ENCODE data around the gene POLR2L.

Gene POLR2L

DNA sequence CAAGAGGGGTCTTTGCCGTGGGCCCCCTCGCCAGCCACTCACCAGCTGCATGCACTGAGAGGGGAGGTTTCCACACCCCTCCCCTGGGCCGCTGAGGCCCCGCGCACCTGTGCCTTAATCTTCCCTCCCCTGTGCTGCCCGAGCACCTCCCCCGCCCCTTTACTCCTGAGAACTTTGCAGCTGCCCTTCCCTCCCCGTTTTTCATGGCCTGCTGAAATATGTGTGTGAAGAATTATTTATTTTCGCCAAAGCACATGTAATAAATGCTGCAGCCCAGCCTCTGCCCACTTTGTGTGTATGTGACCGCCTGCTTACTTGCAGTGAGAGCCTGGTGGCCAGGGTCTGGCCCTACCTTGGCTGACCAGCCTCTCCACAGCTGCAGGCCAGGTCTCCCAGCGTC lies 17.4 kb downstream of the POLR2L start:
- no peak for DNase-seq

DNA sequence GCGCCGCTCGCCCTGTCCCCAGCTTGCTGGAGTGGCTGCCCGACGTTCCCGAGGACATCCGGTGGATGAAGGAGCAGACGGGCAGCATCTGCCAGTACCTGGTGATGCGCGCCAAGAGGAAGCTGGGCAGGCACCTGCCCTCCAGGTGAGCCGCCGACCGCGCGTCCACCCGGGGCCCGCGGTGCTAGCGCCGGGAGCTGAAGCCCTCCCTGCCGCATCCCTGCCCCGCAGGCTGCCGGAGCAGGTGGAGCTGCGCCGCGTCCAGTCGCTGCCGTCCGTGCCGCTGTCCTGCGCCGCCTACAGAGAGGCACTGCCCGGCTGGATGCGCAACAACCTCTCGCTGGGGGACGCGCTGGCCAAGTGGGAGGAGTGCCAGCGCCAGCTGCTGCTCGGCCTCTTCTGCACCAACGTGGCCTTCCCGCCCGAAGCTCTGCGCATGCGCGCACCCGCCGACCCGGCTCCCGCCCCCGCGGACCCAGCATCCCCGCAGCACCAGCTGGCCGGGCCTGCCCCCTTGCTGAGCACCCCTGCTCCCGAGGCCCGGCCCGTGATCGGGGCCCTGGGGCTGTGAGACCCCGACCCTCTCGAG lies 17.9 kb downstream of the POLR2L start:
- DNase-seq, result no peak

DNA sequence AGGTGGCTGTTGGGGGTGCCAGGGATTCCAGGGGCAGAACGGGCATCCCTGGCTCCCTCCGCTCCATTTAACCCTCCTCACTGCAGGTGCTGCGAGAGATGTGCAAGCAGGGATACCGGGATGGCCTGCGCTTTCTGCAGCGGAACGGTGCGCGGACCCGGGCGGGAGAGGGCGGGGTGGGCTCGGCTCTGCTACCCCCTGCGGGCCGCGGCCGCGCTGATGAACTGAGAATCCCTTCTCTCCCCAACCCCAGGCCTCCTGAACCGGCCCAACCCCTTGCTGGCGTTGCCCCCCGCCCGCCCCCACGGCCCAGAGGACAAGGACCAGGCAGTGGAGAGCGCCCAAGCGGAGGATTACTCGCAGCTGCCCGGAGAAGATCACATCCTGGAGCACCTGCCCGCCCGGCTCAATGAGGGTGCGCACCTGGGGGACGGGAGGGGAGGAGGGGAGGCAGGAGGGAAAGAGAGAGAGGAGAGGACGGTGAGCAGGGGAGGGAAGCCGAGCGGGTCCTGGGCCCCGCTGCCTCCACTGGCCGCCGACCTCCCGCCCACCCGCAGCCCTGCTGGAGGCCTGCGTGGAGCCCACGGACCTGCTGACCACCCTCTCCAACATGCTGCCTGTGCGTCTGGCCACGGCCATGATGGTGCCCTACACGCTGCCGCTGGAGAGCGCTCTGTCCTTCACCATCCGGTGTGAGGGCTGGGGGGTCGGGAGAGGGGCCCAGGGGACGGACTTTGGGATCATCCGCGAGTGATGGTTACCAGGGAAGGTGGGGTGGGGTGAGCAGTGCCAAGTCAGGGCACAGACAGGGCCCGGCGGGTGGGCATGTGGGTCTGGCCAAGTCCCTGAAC lies 18.7 kb downstream of the POLR2L start:
- DNase-seq, result no peak

- no peak for DNase-seq
These were observed 20.6 kb downstream of the POLR2L start for GRCh38 chr11:821512-822371.

- no peak for DNase-seq
These were observed 21.4 kb downstream of the POLR2L start for GRCh38 chr11:820655-821511.

DNA sequence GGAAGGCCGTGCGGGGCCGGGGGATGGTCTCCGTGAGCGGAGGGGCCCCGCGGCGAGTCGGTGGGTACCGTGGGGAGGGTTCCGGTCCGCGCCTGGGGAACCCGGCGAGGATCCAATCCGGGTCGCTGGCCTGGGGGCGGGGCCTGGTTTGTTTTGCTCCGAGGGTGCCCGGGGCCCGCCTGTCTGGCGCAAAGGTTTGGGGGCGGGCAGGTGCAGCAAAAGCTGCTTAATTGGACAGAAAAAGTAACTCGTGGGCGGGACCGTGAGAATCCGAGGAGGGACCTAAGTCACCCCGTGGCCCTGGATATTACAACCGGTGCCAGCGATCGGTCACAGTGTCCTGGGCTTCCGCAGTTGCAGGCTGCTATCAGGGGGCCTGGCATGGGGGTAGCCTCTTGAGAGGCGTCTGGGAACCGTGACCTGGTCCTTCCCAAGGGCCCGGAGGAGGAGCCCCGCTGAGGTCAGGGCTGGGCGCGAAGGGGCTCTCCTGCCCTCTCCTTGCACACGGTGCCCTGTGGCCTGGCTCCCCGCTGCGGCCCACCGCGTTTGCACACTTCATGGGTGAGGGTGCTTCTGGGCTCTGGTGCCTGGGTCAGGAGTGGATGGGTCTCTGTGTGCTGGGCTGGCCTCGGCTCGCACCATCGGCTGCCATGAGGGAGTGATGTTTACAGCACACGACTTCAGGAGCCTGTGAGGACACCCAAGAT lies 22.2 kb downstream of the POLR2L start:
- no peak for DNase-seq

DNA sequence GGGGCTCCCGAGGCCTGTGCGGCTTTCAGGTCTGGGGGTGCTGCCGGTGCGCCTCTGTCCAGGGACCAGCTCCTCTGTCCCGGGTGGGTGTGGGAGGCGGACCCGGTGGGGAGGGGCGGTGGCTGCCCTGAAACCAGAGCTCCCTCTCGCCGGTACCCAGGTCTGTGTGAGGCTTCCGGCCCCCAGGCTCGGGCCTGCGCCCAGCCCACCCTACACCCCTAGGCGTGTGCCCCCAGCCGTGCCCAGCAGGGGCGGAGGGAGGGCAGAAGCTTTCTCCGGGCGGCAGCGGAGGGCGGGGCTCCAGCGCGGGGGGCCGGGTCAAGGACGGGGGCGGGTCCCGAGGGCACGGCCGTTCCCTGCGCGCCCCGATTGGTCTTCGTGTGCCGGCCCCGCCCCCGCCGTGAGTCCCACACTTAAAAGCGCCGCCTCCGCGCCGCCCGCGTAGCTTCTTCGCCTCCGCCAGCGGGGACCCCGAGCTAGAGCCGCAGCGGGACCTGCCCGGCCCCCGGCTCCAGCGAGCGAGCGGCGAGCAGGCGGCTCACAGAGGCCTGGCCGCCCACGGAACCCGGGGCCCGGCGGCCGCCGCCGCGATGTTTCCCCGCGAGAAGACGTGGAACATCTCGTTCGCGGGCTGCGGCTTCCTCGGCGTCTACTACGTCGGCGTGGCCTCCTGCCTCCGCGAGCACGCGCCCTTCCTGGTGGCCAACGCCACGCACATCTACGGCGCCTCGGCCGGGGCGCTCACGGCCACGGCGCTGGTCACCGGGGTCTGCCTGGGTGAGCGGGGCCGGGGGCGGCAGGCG lies 23.0 kb downstream of the POLR2L start:
- DNase-seq, result peak in 1 of 2 experiments; percentile 36

- no peak for DNase-seq
These were observed 23.8 kb downstream of the POLR2L start, which contains the start of gene PNPLA2 for GRCh38 chr11:818396-819128. TSS of gene PNPLA2 (plus strand) at chr11:818914. CDS start at chr11:819719, 805 bp downstream.

DNA sequence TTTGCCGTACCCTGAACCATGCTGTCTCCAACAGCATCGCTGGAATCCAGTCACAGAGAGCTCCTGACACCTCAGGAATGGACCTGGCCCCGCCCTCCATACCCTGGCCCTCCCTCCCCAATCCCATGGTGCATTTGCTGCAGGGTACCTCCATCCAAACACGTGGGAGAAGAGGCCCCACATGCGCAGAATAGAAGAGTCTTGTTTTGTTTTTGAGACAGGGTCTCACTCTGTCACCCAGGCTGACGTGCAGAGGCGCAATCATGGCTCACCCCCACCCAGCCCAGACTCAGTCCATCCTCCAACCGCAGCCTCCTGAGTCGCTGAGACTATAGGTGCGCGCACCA lies 25.9 kb downstream of the POLR2L start:
- DNase-seq, result no peak

- no peak for DNase-seq
These were observed 26.5 kb downstream of the POLR2L start for GRCh38 chr11:815675-816432.

- DNase-seq, result no peak
These were observed 28.8 kb downstream of the POLR2L start for GRCh38 chr11:813456-814096.

DNA sequence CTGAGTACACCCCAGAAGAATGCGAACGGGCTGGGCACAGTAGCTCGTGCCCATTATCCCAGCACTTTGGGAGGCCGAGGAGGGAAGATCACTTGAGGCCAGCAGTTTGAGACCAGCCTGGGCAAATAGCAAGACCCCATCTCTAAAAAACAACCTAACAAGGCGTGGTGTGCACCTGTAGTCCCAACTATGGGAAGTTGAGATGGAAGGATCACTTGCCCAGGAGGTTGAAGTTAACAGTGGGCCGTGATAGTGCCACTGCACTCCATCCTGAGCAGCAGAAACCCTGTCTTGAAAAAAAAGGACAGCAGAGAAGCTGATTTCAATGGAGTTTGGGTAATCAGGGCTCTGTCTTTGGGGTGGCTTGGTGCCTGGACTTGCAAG lies 29.3 kb downstream of the POLR2L start:
- DNase-seq, result no peak

DNA sequence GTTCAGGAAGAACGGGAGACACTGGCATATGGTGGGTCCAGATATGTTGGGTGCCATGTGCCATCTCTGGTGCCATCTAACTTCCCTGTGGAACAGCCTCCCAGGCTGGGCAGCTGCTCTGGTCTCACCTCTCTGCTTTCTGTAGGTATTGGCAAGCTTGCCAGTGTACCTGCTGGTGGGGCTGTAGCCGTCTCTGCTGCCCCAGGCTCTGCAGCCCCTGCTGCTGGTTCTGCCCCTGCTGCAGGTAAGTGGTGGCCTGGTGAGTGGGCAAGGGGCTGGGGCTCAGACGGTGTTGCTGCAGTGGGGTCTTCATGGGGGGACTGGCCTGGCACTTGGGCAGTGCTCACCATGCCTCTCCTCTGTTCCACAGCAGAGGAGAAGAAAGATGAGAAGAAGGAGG lies 29.9 kb downstream of the POLR2L start:
- DNase-seq, result no peak

- DNase-seq, result no peak
These were observed 30.7 kb downstream of the POLR2L start for GRCh38 chr11:811446-812245.

DNA sequence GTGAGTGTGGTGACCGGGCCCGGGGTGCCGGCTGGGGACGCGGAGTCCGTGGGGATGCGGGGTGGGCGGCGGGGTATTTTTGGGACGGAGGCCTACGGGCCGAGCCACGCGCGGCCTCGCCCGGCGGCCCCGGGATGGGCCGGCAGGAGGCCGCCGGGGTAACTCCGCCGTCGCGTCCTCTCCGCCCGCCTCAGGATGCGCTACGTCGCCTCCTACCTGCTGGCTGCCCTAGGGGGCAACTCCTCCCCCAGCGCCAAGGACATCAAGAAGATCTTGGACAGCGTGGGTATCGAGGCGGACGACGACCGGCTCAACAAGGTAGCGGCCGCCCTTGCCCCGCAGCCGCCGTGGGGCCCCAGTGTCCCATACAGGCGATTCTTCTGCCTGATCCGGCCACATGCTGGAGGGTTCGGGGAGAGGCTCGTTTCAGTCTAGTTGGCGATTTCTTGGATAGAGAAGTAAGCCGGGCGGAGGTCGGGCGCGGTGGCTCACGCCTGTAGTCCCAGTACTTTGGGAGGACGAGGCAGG lies 32.2 kb downstream of the POLR2L start:
- DNase-seq, result no peak

DNA sequence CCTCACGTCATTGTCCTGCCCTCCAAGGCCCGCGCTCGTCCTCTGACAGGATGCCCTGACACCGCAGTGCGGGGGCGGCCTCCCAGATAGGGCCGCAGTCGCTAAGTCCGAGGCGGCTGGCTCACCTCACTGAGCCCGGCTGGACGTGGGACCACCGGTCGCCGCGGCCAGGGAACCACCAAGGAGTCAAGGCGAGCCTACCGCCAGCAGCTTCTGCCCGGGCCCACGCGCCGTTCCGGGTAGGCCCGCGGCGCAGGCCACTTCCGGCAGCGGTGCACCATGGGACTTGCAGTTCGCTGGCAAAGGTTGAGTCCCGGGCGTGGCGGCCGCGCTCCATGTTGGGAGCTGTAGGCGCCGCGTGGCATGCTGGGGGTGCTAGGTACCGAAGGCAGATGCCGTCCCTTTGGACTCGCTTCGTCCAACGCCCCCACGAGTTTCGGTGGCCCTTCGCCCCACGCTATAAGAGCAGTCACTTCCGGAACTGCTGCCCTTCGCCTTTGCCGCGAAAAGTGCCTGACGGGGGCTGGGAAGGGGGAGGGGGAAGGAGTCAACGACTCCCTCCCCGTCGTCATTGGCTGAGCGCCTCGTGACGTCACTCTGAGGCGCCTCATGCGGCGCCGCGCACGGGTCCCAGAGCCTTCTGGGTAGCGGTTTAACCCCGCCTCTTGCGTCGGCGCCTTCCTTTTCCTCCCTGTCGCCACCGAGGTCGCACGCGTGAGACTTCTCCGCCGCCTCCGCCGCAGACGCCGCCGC lies 32.9 kb downstream of the POLR2L start, which contains the start of gene RPLP2:
RPLP2 (plus strand) TSS at position 681 of the 753 bp plus-strand sequence. CDS start 268 bp downstream, outside the sequence.
- peak; percentile 46 to 91 for DNase-seq

All from cerebellar nuclear complex (tissue), 1 donor.